GM18498 (cell line): Measurements from ENCODE around the gene TTLL5.
"Not testable (repeated sequence)": the region's sequence is repeated elsewhere in the genome, so short reads cannot be mapped to it uniquely, and the experiment has no call there.

ENCODE experiments used
- ATAC-seq: cut with Tn5 transposase; IDR thresholded peaks from one replicate; pipeline ENCODE4 v1.9.1; 2021; ENCODE audit warnings: mild to moderate bottlenecking, moderate library complexity; ENCODE audit not compliant: unreplicated experiment

TTLL5 gene

DNA sequence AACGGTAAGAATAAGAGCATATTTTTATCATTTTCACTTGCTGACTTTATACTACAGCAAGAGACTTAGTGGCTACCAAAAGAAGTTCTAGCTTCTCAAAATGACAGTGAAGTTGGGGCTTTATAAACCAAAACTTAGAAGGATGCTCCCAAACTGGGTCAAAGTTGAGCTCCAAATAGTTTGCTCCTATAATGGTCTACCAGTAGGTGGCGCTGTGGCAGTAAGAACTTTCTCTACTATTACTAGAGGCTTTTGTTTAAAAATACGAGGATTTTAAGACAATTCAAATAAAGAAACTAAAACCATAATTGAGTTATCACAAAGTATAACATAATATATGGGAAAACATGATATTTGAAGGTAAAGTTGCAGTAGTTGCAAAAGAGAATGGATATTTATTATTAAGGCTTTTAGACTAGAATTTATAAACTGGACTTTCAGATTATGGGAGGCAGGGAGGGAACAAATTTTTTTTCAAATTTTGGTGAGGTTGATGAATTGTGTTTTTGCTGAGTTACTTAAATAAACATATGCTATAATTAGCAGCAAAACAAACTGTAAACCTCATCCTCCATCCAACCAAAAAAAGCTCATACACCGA is 245.7 kb downstream of the TTLL5 start:
- ATAC-seq, result no peak

GRCh38 chr14:75907756-75908359 is 246.8 kb downstream of the TTLL5 start:
- no peak for ATAC-seq

- ATAC-seq, result no peak
Observed at GRCh38 chr14:75909630-75910029, 248.6 kb downstream of the TTLL5 start.

GRCh38 chr14:75910048-75910447 is 249.0 kb downstream of the TTLL5 start:
- no peak for ATAC-seq

DNA sequence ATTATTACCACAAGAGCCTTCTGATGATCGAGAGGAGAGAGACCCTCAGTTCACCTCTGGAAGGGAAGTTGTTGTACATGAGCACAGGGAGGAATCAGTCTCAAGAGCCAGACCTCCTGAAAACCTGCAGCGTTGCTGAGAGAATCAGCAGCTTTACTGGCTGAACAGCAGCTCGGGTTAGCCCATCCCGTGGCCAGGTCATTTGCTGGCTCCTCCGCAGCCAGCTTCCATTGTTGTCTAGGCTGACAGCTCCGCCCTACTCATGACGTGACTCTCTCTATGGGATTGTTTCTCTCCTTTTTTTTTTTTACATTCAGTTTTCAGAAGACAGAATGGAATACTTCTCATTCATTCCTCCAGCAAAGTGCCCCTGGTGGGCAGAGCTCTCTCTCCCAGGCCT is 250.8 kb downstream of the TTLL5 start:
- ATAC-seq, result no peak

GRCh38 chr14:75913183-75913582 is 252.1 kb downstream of the TTLL5 start:
- ATAC-seq, result no peak

DNA sequence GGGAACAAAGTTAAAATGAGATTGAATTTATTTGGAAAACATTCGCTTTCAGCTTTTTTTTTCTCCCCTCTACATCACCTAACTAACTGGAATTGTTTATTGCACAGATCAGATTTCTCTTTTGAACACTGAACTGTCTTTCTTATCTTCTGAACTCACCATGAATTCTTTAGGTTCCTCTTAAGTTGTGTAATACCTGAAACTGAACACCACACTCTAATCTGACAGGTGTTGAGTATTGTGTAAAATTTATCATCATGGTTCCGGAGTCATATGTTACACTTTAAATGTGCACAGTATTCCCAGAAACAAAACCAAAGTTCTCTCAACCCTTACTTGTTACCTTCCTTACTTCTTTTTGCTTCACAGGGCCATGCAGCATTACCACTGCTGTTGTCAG is 254.0 kb downstream of the TTLL5 start:
- ATAC-seq, result no peak

- ATAC-seq, result no peak
Observed at GRCh38 chr14:75917322-75917945, 256.4 kb downstream of the TTLL5 start.

- ATAC-seq, result no peak
Observed at GRCh38 chr14:75917946-75918335, 256.9 kb downstream of the TTLL5 start.

- not testable (repeated sequence) for ATAC-seq
Observed at GRCh38 chr14:75920421-75920820, 259.4 kb downstream of the TTLL5 start.

DNA sequence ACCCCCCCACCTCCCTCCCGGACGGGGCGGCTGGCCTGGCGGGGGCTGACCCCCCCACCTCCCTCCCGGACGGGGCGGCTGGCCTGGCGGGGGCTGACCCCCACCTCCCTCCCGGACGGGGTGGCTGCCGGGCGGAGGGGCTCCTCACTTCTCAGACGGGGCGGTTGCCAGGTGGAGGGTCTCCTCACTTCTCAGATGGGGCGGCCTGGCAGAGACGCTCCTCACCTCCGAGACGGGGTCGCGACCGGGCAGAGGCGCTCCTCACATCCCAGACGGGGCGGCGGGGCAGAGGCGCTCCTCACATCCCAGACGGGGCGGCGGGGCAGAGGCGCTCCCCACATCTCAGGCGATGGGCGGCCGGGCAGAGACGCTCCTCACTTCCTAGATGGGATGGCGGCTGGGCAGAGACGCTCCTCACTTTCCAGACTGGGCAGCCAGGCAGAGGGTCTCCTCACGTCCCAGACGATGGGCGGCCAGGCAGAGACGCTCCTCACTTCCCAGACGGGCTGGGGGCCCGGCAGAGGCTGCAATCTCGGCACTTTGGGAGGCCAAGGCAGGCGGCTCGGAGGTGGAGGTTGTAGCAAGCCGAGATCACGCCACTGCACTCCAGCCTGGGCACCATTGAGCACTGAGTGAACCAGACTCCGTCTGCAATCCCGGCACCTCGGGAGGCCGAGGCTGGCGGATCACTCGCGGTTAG is 264.2 kb downstream of the TTLL5 start:
- not testable (repeated sequence) for ATAC-seq

GRCh38 chr14:75926431-75927115 is 265.5 kb downstream of the TTLL5 start:
- no peak for ATAC-seq

- ATAC-seq, result no peak
Observed at GRCh38 chr14:75927564-75928087, 266.6 kb downstream of the TTLL5 start.

- no peak for ATAC-seq
Observed at GRCh38 chr14:75928690-75929181, 267.7 kb downstream of the TTLL5 start.

DNA sequence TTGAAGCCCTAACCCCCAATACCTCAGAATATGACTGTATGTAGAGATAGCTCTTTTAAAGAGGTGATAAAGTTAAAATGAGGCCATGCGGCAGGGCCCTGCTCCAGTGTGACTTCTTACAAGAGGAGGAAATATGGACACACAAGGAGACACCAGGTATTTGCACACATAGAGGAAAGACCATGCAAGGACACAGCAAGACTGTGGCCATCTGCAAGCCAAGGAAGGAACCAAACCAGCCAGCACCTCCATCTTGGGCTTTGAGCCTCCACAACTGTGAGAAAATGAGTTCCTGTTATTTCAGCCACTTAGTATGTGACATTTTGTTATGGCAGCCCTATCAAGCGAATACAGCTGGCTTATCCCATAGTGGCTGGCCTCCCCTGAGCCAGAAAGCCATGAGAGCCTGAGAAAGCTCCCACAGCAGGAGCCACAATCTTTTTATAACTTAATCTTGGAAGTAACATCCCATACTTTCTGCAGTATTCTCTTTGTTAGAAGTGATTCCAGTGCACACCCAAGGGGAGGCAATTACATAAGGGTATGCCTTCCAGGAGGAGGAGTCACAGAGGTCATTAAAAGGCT is 272.8 kb downstream of the TTLL5 start:
- ATAC-seq, result no peak

GRCh38 chr14:75934998-75935628 is 274.1 kb downstream of the TTLL5 start:
- ATAC-seq, result no peak

DNA sequence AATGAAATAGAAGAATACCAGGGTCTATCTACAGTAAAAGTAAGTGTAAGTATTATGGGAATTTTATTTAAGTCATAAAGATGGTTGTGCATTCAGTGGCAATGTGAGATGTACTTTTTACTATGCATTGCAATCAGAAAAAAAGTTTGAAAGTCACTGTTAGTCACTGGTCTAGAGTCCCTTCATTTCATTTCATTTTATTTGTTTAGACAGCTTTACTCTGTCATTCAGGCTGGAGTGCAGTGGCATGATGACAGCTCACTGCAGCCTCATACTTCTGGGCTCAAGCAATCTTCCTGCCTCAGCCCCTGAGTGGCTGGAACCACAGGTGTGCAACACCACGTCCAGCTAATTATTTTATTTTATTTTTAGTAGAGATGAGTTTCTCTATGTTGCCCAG is 278.2 kb downstream of the TTLL5 start:
- ATAC-seq, result no peak

DNA sequence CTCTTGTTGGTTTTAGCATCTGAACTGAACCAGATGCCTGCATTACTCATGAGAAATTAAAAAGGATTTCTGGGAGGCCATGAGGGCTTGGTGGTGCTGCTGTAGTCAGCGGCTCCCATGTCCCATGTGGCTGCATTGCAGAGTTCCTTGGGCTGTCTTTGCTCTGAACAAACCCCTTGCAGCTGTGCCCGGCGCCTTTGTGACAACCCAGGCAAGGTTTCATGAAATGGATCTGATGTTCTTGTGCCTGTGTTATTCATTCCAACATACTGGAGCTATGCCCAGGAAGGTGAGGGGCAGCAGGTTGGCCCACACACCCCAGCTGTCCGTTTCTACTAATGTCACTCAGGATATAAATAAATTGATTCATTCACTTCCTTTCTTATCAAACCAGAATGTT is 280.0 kb downstream of the TTLL5 start:
- no peak for ATAC-seq

GRCh38 chr14:75944607-75945241 is 283.7 kb downstream of the TTLL5 start:
- ATAC-seq, result no peak

GRCh38 chr14:75946785-75947184 is 285.7 kb downstream of the TTLL5 start:
- ATAC-seq, result no peak
